ENCODE data around the gene HSP90AA1. TPM values are rescaled to one million over a fixed set of nuclear protein-coding genes. Genes with fewer than 3 reads are reported as not detected.
A peak's percentile ranks its signal among the peaks of the same experiment; 100 is the strongest.

The HSP90AA1 gene
- total RNA-seq, 1 experiment from 2014 or later, result 842 TPM

- H3K4me1 Mint-ChIP-seq, result peaks cover 27% of the 10 kb centered on the region
- no peak for ATAC-seq
- CTCF ChIA-PET, result interaction anchor here (1.5 kb wide), 1 partner anchor 16 kb away, joined by 4 read pairs; no protein-coding TSS in a partner anchor
- peak overlapping the region; percentile 71 for H3K27ac Mint-ChIP-seq
- POLR2A ChIA-PET, result no interaction called here
- H3K4me3 Mint-ChIP-seq, result no peak overlapping the region
- H3K36me3 Mint-ChIP-seq, result peaks cover 73% of the 10 kb centered on the region
- TF ChIP-seq, protein P1, sequence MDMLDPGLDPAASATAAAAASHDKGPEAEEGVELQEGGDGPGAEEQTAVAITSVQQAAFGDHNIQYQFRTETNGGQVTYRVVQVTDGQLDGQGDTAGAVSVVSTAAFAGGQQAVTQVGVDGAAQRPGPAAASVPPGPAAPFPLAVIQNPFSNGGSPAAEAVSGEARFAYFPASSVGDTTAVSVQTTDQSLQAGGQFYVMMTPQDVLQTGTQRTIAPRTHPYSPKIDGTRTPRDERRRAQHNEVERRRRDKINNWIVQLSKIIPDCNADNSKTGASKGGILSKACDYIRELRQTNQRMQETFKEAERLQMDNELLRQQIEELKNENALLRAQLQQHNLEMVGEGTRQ (CRISPR knock-in tag; IDR thresholded peaks at IDR 0.05), result no peak
- TF ChIP-seq ZBTB21 (CRISPR knock-in tag; IDR thresholded peaks at IDR 0.05; ENCODE audit: borderline replicate concordance) (no peak), RORB (CRISPR knock-in tag; IDR thresholded peaks at IDR 0.05) (no peak), SP1 (CRISPR knock-in tag; conservative IDR thresholded peaks at IDR 0.05) (no peak), TEAD1 (CRISPR knock-in tag; IDR thresholded peaks at IDR 0.05) (no peak), IRF2 (CRISPR knock-in tag; IDR thresholded peaks at IDR 0.05; ENCODE audit: borderline replicate concordance, low read depth) (no peak), ZMAT4 (CRISPR knock-in tag; IDR thresholded peaks at IDR 0.05) (no peak), FOXJ3 (CRISPR knock-in tag; IDR thresholded peaks at IDR 0.05; ENCODE audit: borderline replicate concordance) (no peak), HMGA2 (CRISPR knock-in tag; IDR thresholded peaks at IDR 0.05) (no peak), NFYB (CRISPR knock-in tag; conservative IDR thresholded peaks at IDR 0.05; ENCODE audit: low read depth) (no peak)
- TF ChIP-seq, protein P2, sequence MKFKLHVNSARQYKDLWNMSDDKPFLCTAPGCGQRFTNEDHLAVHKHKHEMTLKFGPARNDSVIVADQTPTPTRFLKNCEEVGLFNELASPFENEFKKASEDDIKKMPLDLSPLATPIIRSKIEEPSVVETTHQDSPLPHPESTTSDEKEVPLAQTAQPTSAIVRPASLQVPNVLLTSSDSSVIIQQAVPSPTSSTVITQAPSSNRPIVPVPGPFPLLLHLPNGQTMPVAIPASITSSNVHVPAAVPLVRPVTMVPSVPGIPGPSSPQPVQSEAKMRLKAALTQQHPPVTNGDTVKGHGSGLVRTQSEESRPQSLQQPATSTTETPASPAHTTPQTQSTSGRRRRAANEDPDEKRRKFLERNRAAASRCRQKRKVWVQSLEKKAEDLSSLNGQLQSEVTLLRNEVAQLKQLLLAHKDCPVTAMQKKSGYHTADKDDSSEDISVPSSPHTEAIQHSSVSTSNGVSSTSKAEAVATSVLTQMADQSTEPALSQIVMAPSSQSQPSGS (CRISPR knock-in tag; IDR thresholded peaks at IDR 0.05; ENCODE audit: borderline replicate concordance, low read depth), result no peak
- TF ChIP-seq, protein P3, sequence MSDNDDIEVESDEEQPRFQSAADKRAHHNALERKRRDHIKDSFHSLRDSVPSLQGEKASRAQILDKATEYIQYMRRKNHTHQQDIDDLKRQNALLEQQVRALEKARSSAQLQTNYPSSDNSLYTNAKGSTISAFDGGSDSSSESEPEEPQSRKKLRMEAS (CRISPR knock-in tag; IDR thresholded peaks at IDR 0.05), result no peak
- TF ChIP-seq, protein P4, sequence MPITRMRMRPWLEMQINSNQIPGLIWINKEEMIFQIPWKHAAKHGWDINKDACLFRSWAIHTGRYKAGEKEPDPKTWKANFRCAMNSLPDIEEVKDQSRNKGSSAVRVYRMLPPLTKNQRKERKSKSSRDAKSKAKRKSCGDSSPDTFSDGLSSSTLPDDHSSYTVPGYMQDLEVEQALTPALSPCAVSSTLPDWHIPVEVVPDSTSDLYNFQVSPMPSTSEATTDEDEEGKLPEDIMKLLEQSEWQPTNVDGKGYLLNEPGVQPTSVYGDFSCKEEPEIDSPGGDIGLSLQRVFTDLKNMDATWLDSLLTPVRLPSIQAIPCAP (CRISPR knock-in tag; IDR thresholded peaks at IDR 0.05), result no peak
- no peak for DNase-seq (ENCODE audit: low spot score)
- no peaks in the 10 kb centered on the region for H3K9me3 Mint-ChIP-seq
- no peaks in the 10 kb centered on the region for H3K27me3 Mint-ChIP-seq (ENCODE audit: low read depth)
Observed at GRCh38 chr14:102080183-102081080, 6.4 kb downstream of the HSP90AA1 start.

DNA sequence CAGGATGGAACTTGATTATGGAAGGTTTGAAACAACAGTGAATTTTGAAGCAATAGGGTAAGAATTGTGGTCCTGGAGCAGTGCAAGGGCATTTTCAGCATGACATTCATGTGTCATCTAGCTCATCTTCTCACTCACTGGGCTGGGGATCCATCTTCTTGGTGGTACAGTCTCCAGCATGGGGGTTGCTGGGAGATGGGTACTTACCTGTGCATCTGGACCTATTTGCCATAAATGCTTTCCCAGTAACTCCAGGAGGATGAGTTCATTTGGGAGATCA lies 7.2 kb downstream of the HSP90AA1 start:
- H3K27ac Mint-ChIP-seq, result peak overlapping the region; percentile 53; the same call in 1 of the 2 replicates
- H3K9me3 Mint-ChIP-seq, result no peaks in the 10 kb centered on the region; the same call in 1 of the 2 replicates
- H3K4me3 Mint-ChIP-seq, result no peak overlapping the region
- ATAC-seq (no peak), DNase-seq (ENCODE audit: low spot score) (no peak)
- ChIA-PET CTCF (interaction anchor here (1.5 kb wide), 1 partner anchor 17 kb away, joined by 4 read pairs; no protein-coding TSS in a partner anchor), POLR2A (no interaction called here)
- peaks cover 67% of the 10 kb centered on the region for H3K36me3 Mint-ChIP-seq
- TF ChIP-seq, protein P5, sequence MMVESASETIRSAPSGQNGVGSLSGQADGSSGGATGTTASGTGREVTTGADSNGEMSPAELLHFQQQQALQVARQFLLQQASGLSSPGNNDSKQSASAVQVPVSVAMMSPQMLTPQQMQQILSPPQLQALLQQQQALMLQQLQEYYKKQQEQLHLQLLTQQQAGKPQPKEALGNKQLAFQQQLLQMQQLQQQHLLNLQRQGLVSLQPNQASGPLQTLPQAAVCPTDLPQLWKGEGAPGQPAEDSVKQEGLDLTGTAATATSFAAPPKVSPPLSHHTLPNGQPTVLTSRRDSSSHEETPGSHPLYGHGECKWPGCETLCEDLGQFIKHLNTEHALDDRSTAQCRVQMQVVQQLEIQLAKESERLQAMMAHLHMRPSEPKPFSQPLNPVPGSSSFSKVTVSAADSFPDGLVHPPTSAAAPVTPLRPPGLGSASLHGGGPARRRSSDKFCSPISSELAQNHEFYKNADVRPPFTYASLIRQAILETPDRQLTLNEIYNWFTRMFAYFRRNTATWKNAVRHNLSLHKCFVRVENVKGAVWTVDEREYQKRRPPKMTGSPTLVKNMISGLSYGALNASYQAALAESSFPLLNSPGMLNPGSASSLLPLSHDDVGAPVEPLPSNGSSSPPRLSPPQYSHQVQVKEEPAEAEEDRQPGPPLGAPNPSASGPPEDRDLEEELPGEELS (CRISPR knock-in tag; IDR thresholded peaks at IDR 0.05), result no peak
- TF ChIP-seq RORB (CRISPR knock-in tag; IDR thresholded peaks at IDR 0.05) (no peak), HMGA2 (CRISPR knock-in tag; IDR thresholded peaks at IDR 0.05) (no peak)
- TF ChIP-seq, protein P6, sequence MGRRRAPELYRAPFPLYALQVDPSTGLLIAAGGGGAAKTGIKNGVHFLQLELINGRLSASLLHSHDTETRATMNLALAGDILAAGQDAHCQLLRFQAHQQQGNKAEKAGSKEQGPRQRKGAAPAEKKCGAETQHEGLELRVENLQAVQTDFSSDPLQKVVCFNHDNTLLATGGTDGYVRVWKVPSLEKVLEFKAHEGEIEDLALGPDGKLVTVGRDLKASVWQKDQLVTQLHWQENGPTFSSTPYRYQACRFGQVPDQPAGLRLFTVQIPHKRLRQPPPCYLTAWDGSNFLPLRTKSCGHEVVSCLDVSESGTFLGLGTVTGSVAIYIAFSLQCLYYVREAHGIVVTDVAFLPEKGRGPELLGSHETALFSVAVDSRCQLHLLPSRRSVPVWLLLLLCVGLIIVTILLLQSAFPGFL (CRISPR knock-in tag; IDR thresholded peaks at IDR 0.05; ENCODE audit: borderline replicate concordance), result no peak
- H3K27me3 Mint-ChIP-seq (ENCODE audit: low read depth), result no peaks in the 10 kb centered on the region
- peaks cover 19% of the 10 kb centered on the region for H3K4me1 Mint-ChIP-seq
